AG04450 (cell line): ENCODE data around the gene MN1. TPM values are rescaled to one million over a fixed set of nuclear protein-coding genes. Genes with fewer than 3 reads are reported as not detected.

Experiments
- CTCF ChIA-PET: fragments of 300-600, 350-600 bp; formaldehyde crosslinking; extraction: SDS; loops from one replicate; lab custom pipeline; 2022; ENCODE audit warnings: antibody characterized with exemption, inconsistent platforms; lab: Charles Lee
- POLR2A ChIA-PET: fragments of 350-600 bp; formaldehyde crosslinking; extraction: SDS; loops from one replicate; lab custom pipeline; 2021; ENCODE audit warnings: antibody characterized with exemption, inconsistent platforms; lab: Yijun Ruan, JAX
- DNase-seq: peaks from one replicate; pipeline ENCODE4 v3.0.0-alpha.2; 2011; ENCODE audit warnings: low read depth, low spot score
- H3K27ac ChIP-seq: one replicate; pipeline ENCODE4 v1.5.1; 2012; ENCODE audit warnings: low read depth, low read length, control low read depth
- H3K27me3 ChIP-seq: one replicate; pipeline ENCODE4 v1.6.0; 2012; ENCODE audit warnings: low read length; ENCODE audit not compliant: control insufficient read depth, insufficient read depth
- H3K4me3 ChIP-seq: 2 replicates; pipeline ENCODE4 v1.5.1; 2011; ENCODE audit warnings: mild to moderate bottlenecking, low read depth, low read length, control low read depth
- H3K9me3 ChIP-seq: 2 replicates; pipeline ENCODE4 v1.5.1; 2012; ENCODE audit warnings: low read length; ENCODE audit not compliant: control insufficient read depth, insufficient read depth
- CTCF ChIP-seq: IDR thresholded peaks from 2 replicates; pipeline ENCODE4 v1.5.1; 2011; ENCODE audit warnings: low read depth, low read length, control low read depth, inconsistent platforms
- polyA plus RNA-seq: library from polyadenylated mRNA; depleted of rRNA; stranded (reverse); fragments of >200 nt; gene quantifications from 2 replicates; pipeline ENCODE4 v1.2.3, GENCODE V29; 2011

MN1 gene
- polyA plus RNA-seq, 1 experiment, result 2.7 TPM

GRCh38 chr22:27724709-27725108, 76.8 kb downstream of the MN1 start:
- ChIA-PET POLR2A (no interaction called here), CTCF (no interaction called here)
- H3K4me3 ChIP-seq, result no peak overlapping the region
- DNase-seq, result no peak
- no peaks in the 10 kb centered on the region for H3K9me3 ChIP-seq
- no peak for TF ChIP-seq CTCF
- H3K27ac ChIP-seq, result no peak overlapping the region
- peaks cover 7% of the 10 kb centered on the region for H3K27me3 ChIP-seq

- Histone ChIP-seq H3K27ac (no peak overlapping the region), H3K9me3 (no peaks in the 10 kb centered on the region), H3K27me3 (peaks cover 5% of the 10 kb centered on the region), H3K4me3 (no peak overlapping the region)
- DNase-seq, result no peak
- ChIA-PET CTCF (interaction anchor here (0.6 kb wide), 1 partner anchor 9 kb away, joined by 3 read pairs; no protein-coding TSS in a partner anchor), POLR2A (no interaction called here)
- no peak for TF ChIP-seq CTCF
These were observed 77.4 kb downstream of the MN1 start for GRCh38 chr22:27724157-27724556.

GRCh38 chr22:27723708-27724107, 77.8 kb downstream of the MN1 start:
- Histone ChIP-seq H3K9me3 (no peaks in the 10 kb centered on the region), H3K4me3 (no peak overlapping the region), H3K27me3 (peaks cover 5% of the 10 kb centered on the region), H3K27ac (no peak overlapping the region)
- CTCF ChIA-PET, result interaction anchor here (0.6 to 1.0 kb wide), 2 partner anchors 8 to 1045 kb away, joined by 3 read pairs; no protein-coding TSS in a partner anchor
- no peak for DNase-seq
- POLR2A ChIA-PET, result no interaction called here
- TF ChIP-seq CTCF, result no peak

GRCh38 chr22:27723158-27723557, 78.4 kb downstream of the MN1 start:
- POLR2A ChIA-PET, result no interaction called here

More at GRCh38 chr22:27723158-27723557, 78.4 kb downstream of the MN1 start:
- CTCF ChIA-PET, result interaction anchor here (1.0 kb wide), 1 partner anchor 1044 kb away, joined by 3 read pairs; no protein-coding TSS in a partner anchor
- peak; percentile 17; the same call in 1 of the 2 replicates for TF ChIP-seq CTCF
- no peaks in the 10 kb centered on the region for H3K9me3 ChIP-seq
- peaks cover 5% of the 10 kb centered on the region for H3K27me3 ChIP-seq
- H3K4me3 ChIP-seq, result no peak overlapping the region
- no peak for DNase-seq
- no peak overlapping the region for H3K27ac ChIP-seq
